NCI-H187 (cell line): ENCODE data around the gene AFAP1L2.
"Not testable (repeated sequence)": the region's sequence is repeated elsewhere in the genome, so short reads cannot be mapped to it uniquely, and the experiment has no call there.

Source experiments
- DNase-seq, 2 experiments: peaks; one replicate each; lab custom pipeline; 2025; lab: John Stamatoyannopoulos, UW

The AFAP1L2 gene

DNA sequence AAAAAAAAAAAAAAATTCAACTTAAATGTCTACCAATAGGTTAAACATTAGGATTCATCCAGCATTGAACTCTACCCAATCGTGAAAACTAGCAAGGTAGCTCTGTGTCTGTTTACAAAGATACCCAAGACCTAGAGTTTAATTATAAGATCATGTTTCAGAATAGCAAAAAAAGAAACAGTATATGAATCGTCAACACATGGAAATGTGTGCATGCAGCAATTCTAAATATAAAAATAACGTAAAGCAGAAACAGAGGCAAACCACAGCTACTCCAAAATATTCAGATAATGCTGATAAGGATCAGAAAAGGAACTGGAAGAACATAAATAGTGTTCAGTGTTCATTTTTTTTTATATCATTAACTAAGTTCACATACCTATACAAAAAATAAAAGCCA lies 68.7 kb downstream of the AFAP1L2 start:
- DNase-seq: no peak

DNA sequence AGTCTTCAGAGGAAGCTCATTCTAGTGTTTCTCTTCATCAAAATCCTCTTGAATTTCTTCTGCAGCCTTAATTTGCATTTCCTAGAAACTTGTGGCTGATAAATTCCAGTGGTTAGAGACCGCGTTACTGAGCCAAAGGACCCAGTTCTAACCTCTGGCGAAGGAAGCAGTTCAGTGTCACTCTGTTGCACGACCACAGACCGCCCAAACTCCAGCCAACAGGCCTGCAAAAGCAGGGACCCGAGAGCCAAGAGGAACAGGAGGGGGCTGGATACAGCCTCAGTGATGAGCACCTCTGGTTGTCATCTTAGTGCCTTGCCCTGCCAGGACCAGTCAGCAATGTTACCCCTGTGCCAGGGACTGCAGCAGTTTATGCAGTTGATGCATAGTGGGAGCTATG lies 70.0 kb downstream of the AFAP1L2 start:
- DNase-seq: no peak

DNA sequence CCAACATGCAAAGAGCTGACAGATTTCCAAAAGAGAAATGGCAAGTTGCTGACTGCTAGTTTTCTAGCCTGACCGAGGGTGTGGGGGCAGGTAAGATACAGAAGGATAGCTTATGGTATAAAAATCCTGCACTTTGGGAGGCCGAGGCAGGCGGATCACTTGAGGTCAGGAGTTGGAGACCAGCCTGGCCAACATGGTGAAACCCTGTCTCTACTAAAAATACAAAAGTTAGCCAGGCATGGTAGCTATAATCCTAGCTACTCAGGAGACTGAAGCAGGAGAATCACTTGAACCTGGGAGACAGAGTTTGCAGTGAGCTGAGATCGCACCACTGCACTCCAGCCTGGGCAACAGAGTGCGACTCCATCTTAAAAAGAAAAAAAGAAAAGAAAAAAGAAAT lies 70.9 kb downstream of the AFAP1L2 start:
- not testable (repeated sequence) for DNase-seq

DNA sequence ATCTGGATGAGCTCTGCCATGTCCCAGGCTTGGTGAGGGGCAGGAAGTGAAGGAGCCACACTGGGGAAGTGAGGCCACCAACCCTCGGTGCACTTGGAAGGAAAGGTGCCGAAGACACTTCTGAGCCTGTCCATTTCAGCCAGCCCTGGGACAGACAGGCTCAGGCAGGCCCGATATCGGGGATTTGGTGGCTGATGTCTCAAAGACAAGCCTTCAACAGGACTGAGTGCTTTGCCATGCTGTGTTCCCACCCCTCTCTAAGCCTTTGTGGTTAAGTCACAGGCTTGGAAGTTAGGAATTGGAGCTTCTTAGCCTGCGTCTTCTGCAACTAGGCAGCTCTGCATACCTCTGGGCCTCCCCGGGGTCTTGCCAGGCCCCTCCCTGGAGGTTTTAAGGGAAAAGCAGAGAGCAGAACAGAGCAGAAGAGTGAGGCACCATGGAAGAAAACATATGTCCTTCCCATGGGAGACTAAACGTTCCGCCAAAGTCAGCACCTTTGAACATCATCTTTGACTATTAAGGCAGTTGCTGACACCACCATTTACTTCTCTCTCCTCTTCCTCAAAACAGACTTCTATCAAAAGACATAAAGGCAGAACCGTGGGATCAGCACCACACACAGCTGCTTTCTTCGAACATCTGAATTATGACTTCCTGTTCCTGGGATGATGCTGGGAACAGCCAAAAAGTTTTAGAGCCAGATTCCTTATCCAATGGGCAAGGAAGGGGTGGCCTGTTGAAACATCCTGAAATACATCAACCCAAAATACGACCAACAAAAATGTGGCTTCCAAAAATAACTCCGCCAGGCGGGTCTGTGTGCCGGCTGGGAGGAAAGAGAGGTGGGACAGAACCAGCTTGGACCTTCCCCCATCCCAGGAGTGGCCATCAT lies 71.8 kb downstream of the AFAP1L2 start:
- no peak for DNase-seq

GRCh38 chr10:114329634-114330365 lies 74.5 kb downstream of the AFAP1L2 start:
- no peak for DNase-seq

DNA sequence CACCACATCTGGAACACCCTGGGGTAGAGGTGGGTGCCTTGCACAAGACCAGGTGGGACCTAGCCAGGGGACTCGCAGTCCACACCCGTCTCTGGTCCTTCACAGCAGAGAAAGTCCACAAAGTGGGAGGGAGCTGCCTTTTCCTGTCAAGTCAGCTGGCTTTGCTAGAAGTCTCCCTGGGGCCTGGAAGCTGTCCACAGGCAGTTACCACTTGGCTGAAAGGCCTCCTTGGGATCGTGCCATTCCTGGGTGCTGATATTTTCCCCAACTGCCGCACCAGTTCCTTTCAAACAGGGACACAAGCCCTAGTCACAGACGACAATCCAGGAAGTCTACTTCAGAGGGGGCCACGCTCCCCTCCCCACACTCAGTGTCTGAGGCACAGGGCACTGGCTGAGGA lies 75.4 kb downstream of the AFAP1L2 start:
- no peak for DNase-seq

- DNase-seq: no peak
Measured at GRCh38 chr10:114328441-114328812, 75.9 kb downstream of the AFAP1L2 start.

DNA sequence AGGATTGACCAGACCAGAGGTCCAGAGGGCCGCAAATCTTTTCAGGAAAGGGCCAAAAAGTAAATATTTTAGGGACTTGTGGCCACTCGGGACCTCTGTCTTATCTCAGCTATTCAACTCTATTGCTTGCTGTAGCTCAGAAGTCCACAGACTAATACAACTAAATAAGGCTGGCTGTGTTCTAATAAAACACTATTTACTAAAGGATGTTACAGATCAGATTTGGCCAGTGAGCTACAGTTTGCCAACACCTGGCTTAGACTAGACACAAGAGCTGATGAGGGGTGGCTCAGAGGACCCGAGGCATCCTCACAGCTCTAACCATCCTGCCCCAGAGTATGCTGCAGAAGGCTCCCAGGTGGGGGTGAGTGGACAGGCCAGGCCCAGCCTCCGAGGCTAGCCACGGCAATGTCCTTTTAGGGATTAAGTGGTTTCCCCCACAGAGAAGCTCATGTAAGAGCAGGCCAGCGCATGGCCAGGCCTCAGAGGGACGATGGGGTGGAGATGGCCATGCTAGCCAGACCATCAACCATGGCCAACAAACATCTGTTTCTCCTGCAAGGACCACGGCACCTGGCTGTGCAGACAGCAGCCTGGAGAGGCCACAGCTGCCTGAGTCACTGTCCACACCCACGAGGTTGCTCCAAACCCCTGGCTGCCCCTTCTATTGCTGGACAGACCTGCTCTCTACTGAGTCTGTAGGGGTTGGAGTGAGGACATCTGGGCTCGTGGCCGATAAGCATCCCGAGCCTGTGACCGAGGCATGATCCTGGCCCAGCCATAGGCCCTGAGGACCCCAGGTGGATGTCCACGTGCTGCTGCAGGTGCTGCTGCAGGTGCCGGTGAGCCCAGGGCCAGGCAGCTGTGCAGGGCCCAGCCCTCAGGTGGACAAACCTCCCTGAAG lies 76.5 kb downstream of the AFAP1L2 start:
- no peak for DNase-seq

GRCh38 chr10:114326795-114327194 lies 77.5 kb downstream of the AFAP1L2 start:
- DNase-seq: no peak

- DNase-seq: no peak
Measured at GRCh38 chr10:114323023-114323422, 81.3 kb downstream of the AFAP1L2 start.

GRCh38 chr10:114322344-114322743 lies 82.0 kb downstream of the AFAP1L2 start:
- DNase-seq: no peak

DNA sequence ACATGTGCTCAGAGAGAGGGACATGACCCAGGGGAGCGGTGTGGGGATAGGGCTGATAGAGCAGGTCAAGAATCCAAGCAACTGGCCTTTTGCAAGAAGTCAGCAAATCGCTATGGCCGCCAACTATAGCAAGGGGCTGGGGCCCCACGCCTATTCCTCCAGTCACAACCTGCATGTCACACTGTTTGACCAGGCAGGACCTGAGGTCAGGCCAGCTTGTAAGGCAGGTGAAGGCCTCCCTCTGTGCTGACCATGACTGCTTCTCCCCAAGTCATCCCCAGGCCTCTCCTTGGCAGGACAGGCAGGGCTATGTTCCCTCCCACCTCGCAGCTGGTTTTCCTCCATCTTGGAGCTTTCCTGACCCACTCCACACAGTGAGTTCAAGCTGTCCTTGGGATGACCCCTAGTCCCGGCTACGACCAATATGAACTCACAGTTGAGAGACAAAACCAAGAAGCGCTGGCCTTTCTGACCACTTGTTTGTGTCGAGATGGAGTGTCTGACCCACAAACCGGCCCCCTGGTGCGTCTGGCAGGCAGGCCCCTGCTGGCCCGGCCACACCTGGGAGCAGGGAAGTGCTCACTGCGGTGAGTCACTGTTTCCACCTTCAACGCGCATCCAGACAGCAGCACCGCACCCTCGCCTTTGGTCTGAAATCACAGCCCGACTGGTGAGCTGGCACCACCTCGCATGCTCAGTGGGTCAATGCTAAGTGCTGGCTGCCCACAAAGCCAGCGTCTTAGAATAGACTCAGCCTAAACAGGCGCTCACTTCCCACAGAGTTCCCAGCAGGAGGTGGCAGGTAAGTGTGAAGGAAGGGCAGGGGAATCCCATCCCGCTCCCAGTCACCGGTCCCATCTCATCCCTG lies 83.8 kb downstream of the AFAP1L2 start:
- DNase-seq: no peak

GRCh38 chr10:114319406-114320248 lies 84.7 kb downstream of the AFAP1L2 start:
- no peak for DNase-seq

- DNase-seq: no peak
Measured at GRCh38 chr10:114316744-114317143, 87.6 kb downstream of the AFAP1L2 start.

DNA sequence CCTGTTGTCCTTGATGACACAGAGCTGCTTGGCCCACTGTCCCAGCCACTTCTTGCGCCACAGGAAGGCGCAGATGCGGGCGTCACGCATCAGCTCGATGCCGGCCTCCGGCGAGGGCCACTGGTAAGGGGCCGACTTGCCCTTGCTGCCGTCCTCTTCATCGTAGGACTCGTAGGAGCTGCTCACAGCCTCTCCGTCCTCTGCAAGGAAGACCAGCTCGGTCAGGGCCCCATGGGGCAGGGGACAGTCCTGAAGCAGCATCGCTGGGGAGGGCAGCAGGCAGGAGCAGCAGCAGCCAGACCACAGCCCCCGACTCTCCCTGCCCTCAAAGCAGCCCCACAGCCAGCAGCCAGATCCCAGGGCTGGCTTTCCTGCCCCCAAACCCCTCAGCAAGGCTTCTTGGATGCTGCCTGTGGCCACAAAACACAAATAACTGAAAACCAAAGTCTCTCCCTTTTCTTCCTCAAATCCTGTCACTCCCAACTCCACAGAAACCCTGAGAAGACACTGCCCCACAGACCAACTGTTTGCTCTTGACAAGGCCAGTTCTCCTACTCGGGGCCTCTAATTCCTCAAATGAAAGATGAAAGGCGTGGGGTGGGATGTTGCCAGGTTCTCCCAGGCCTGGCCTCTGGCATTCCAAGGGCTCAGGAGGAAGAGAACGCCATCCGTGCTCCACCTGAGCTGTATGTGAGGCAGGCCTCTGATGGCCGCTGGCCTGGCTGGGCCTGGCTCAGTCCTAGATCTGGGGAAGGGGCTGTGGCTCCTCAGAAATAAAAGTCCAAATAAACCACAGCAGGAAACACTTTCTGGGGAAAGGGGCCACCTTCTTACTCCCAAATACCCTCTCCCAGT lies 88.5 kb downstream of the AFAP1L2 start:
- no peak for DNase-seq

GRCh38 chr10:114313866-114314265 lies 90.4 kb downstream of the AFAP1L2 start:
- no peak for DNase-seq

DNA sequence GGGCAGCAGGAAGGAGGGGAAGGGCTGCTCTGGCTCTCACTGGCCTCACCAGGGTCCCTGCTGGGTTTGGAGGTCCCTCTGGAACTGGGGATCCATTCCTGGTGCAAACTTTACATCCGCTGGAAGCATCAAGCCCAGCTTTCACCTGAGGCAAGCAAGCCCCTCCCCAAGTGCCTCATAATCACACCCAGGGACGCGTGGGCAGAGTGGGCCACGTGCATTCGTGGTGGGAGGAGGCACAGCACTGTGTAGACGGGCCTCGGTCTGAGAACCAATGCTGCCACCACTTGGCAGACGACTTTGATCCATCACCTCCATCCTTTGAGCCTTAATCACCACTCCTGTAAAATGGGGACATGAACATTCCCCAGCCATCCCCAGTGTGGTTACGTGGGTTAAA lies 91.2 kb downstream of the AFAP1L2 start:
- DNase-seq: no peak

- no peak for DNase-seq
Measured at GRCh38 chr10:114311496-114312209, 92.6 kb downstream of the AFAP1L2 start.

GRCh38 chr10:114311023-114311422 lies 93.3 kb downstream of the AFAP1L2 start:
- DNase-seq: no peak
